AG04450 (cell line): ENCODE results near the gene TRIM10. TPM values are rescaled to one million over a fixed set of nuclear protein-coding genes. Genes with fewer than 3 reads are reported as not detected.
"Not testable (repeated sequence)": the region's sequence is repeated elsewhere in the genome, so short reads cannot be mapped to it uniquely, and the experiment has no call there.

Source experiments
- CTCF ChIA-PET: fragments of 300-600, 350-600 bp; formaldehyde crosslinking; extraction: SDS; loops from one replicate; lab custom pipeline; 2022; ENCODE audit warnings: antibody characterized with exemption, inconsistent platforms; lab: Charles Lee
- POLR2A ChIA-PET: fragments of 350-600 bp; formaldehyde crosslinking; extraction: SDS; loops from one replicate; lab custom pipeline; 2021; ENCODE audit warnings: antibody characterized with exemption, inconsistent platforms; lab: Yijun Ruan, JAX
- DNase-seq: peaks from one replicate; pipeline ENCODE4 v3.0.0-alpha.2; 2011; ENCODE audit warnings: low read depth, low spot score
- H3K27ac ChIP-seq: one replicate; pipeline ENCODE4 v1.5.1; 2012; ENCODE audit warnings: low read depth, low read length, control low read depth
- H3K27me3 ChIP-seq: one replicate; pipeline ENCODE4 v1.6.0; 2012; ENCODE audit warnings: low read length; ENCODE audit not compliant: control insufficient read depth, insufficient read depth
- H3K4me3 ChIP-seq: 2 replicates; pipeline ENCODE4 v1.5.1; 2011; ENCODE audit warnings: mild to moderate bottlenecking, low read depth, low read length, control low read depth
- H3K9me3 ChIP-seq: 2 replicates; pipeline ENCODE4 v1.5.1; 2012; ENCODE audit warnings: low read length; ENCODE audit not compliant: control insufficient read depth, insufficient read depth
- polyA plus RNA-seq: library from polyadenylated mRNA; depleted of rRNA; stranded (reverse); fragments of >200 nt; gene quantifications from 2 replicates; pipeline ENCODE4 v1.2.3, GENCODE V29; 2011
- TF ChIP-seq, protein P1 (sequence below): IDR thresholded peaks from 2 replicates; pipeline ENCODE4 v1.5.1; 2011; ENCODE audit warnings: low read depth, low read length, control low read depth, inconsistent platforms

Gene TRIM10
- polyA plus RNA-seq, 1 experiment: not detected

DNA sequence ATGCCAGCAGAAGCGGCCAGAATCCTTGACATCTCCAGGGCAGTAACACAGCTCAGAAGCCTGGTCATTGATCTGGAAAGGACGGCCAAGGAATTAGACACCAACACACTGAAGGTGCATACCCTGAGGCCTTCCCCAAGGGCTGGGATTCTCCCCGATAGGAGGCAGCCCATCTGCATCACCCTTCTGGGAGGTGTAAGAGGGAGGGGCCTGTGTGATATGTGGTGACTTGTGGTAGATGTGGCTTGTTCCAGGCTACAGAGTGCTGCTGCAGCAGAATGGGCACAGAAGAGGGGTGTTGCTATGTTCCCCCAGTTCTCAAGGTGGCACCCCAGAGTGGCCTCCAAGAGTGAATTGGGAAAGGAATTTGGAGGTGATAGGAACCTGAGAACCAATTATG is 13.9 kb downstream of the TRIM10 start:
- no peaks in the 10 kb centered on the region for H3K9me3 ChIP-seq
- H3K27ac ChIP-seq: no peak overlapping the region
- DNase-seq: no peak
- TF ChIP-seq, protein P1, sequence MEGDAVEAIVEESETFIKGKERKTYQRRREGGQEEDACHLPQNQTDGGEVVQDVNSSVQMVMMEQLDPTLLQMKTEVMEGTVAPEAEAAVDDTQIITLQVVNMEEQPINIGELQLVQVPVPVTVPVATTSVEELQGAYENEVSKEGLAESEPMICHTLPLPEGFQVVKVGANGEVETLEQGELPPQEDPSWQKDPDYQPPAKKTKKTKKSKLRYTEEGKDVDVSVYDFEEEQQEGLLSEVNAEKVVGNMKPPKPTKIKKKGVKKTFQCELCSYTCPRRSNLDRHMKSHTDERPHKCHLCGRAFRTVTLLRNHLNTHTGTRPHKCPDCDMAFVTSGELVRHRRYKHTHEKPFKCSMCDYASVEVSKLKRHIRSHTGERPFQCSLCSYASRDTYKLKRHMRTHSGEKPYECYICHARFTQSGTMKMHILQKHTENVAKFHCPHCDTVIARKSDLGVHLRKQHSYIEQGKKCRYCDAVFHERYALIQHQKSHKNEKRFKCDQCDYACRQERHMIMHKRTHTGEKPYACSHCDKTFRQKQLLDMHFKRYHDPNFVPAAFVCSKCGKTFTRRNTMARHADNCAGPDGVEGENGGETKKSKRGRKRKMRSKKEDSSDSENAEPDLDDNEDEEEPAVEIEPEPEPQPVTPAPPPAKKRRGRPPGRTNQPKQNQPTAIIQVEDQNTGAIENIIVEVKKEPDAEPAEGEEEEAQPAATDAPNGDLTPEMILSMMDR: no peak
- H3K27me3 ChIP-seq: peaks cover 19% of the 10 kb centered on the region
- ChIA-PET POLR2A (no interaction called here), CTCF (interaction anchor here (3.0 kb wide), 1 partner anchor 15 kb away, joined by 12 read pairs; no protein-coding TSS in a partner anchor)
- H3K4me3 ChIP-seq: no peak overlapping the region

DNA sequence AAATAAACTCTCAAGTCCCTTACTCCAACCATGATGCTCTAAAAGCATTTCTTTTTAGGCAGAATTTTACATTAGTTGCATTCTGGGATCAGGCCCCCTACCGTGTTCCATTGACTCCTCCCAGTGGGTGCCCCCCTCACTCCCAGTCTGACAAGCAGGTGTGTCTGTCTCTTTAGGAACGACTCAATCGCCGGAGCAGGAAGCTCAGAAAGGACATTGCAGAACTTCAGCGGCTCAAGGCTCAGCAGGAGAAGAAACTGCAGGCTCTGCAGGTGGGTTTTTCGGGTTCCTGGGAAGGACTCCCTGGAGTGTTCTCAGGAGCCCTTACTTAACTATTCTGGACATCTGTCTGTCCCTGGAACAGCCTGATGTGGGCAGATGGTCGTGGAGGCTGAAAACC is 15.2 kb downstream of the TRIM10 start:
- Histone ChIP-seq H3K4me3 (no peak overlapping the region), H3K9me3 (no peaks in the 10 kb centered on the region), H3K27ac (no peak overlapping the region), H3K27me3 (peaks cover 25% of the 10 kb centered on the region)
- POLR2A ChIA-PET: no interaction called here
- CTCF ChIA-PET: no interaction called here
- no peak for DNase-seq
- TF ChIP-seq, protein P1: no peak

DNA sequence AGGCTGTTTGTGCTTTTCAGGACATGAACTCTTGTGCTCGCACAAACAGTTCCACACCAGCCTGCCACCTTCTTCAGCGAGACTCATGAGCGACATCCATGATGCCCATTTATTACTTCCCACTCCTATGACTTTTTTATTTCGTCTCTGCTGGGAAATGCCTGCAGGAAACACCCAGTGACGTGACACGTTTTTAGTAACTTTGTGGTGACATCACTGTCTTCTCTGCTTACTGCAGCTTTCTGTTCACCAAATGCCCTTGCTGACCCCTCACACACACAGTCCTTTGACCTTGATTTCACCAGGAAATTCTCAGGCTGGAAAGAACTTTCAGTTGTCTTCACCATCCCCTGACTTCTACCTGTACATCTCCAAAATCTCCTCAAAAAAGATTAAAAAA is 16.2 kb downstream of the TRIM10 start:
- TF ChIP-seq, protein P1: no peak
- CTCF ChIA-PET: interaction anchor here (4.6 kb wide), 1 partner anchor 14 kb away, joined by 40 read pairs; no protein-coding TSS in a partner anchor
- POLR2A ChIA-PET: no interaction called here
- Histone ChIP-seq H3K27ac (no peak overlapping the region), H3K9me3 (no peaks in the 10 kb centered on the region), H3K4me3 (no peak overlapping the region), H3K27me3 (peaks cover 20% of the 10 kb centered on the region)
- DNase-seq: no peak

DNA sequence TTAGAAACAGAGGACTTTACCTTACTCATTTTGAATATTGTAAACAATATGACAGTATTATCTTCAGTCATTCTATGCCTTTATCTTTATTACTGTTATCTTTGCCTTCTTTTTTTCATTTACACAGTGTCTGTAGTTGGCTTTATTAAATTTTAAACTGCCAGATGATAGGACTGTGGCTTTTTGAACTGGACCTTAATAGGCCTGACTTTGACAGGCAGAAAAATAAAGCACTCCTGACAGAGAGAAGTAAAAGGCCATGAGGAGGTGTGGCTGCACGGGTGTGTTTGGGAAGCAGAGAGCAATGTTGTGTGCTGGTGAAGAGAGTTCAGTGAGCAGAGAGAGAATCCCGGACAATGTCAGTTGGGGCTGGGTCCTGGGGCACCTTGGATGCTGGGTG is 17.2 kb downstream of the TRIM10 start:
- no peak overlapping the region for H3K4me3 ChIP-seq
- POLR2A ChIA-PET: no interaction called here
- H3K9me3 ChIP-seq: no peaks in the 10 kb centered on the region
- H3K27ac ChIP-seq: no peak overlapping the region
- TF ChIP-seq, protein P1: no peak
- CTCF ChIA-PET: interaction anchor here (1.5 to 4.6 kb wide), 2 partner anchors 13 to 75 kb away, joined by 3 to 40 read pairs; no protein-coding TSS in a partner anchor
- H3K27me3 ChIP-seq: peaks cover 20% of the 10 kb centered on the region
- DNase-seq: no peak

DNA sequence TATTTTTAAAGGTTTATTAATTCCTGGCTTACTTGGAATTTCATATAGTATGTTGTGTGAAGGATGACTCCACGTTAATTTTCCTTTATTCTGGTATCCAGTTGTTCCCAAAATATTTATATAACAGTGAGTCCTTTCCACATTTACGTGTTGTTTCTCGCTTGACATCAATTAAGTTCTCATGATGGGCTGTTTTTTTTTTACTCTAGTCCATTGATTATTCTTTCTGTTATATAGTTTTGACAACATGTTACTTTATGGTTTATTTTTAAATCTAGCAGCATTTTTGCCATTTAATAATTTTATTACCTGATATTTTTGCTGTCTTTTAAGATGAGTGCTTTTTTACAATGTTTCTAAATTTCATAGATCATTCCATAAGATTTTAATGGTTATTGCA is 18.3 kb downstream of the TRIM10 start:
- ChIA-PET CTCF (interaction anchor here (1.5 to 4.6 kb wide), 2 partner anchors 11 to 77 kb away, joined by 3 to 40 read pairs; no protein-coding TSS in a partner anchor), POLR2A (no interaction called here)
- no peak for DNase-seq
- no peaks in the 10 kb centered on the region for H3K9me3 ChIP-seq
- no peak overlapping the region for H3K4me3 ChIP-seq
- TF ChIP-seq, protein P1: no peak
- H3K27ac ChIP-seq: no peak overlapping the region
- peaks cover 20% of the 10 kb centered on the region for H3K27me3 ChIP-seq

DNA sequence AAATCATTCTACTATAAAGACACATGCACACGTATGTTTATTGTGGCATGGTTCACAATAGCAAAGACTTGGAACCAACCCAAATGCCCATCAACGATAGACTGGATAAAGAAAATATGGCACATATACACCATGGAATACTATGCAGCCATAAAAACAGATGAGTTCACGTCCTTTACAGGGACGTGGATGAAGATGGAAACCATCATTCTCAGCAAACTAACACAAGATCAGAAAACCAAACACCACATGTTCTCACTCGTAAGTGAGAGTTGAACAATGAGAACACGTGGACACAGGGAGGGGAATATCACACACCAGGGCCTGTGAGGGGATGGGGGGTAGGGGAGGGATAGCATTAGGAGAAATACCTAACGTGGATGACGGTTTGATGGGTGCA is 20.8 kb downstream of the TRIM10 start:
- CTCF ChIA-PET: interaction anchor here (4.6 kb wide), 1 partner anchor 9 kb away, joined by 40 read pairs; no protein-coding TSS in a partner anchor
- peaks cover 21% of the 10 kb centered on the region for H3K27me3 ChIP-seq
- DNase-seq, H3K4me3 ChIP-seq, H3K27ac ChIP-seq, POLR2A ChIA-PET, H3K9me3 ChIP-seq: not testable (repeated sequence)
